ENCODE measurements around the gene KPNA4. TPM values are rescaled to one million over a fixed set of nuclear protein-coding genes. Genes with fewer than 3 reads are reported as not detected.
"Not testable (repeated sequence)": the region's sequence is repeated elsewhere in the genome, so short reads cannot be mapped to it uniquely, and the experiment has no call there.

KPNA4 gene
- total RNA-seq, 1 donor from 2014 or later = 46.7 TPM

- Mint-ChIP-seq H3K4me3 (no peak overlapping the region), H3K27me3 (no peaks in the 10 kb centered on the region), H3K36me3 (ENCODE audit: low read depth) (peaks cover 60% of the 10 kb centered on the region), H3K27ac (no peak overlapping the region), H3K9me3 (no peaks in the 10 kb centered on the region), H3K4me1 (no peaks in the 10 kb centered on the region)
- CTCF ChIA-PET = no interaction called here
- DNase-seq (no peak), ATAC-seq (ENCODE audit: low read depth) (no peak)
- TF ChIP-seq, protein P1, sequence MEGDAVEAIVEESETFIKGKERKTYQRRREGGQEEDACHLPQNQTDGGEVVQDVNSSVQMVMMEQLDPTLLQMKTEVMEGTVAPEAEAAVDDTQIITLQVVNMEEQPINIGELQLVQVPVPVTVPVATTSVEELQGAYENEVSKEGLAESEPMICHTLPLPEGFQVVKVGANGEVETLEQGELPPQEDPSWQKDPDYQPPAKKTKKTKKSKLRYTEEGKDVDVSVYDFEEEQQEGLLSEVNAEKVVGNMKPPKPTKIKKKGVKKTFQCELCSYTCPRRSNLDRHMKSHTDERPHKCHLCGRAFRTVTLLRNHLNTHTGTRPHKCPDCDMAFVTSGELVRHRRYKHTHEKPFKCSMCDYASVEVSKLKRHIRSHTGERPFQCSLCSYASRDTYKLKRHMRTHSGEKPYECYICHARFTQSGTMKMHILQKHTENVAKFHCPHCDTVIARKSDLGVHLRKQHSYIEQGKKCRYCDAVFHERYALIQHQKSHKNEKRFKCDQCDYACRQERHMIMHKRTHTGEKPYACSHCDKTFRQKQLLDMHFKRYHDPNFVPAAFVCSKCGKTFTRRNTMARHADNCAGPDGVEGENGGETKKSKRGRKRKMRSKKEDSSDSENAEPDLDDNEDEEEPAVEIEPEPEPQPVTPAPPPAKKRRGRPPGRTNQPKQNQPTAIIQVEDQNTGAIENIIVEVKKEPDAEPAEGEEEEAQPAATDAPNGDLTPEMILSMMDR (IDR thresholded peaks at IDR 0.05) = no peak
- intact Hi-C loops (cut with micrococcal nuclease) = loop anchor here (10.0 kb wide), 1 partner anchor 413 kb away; no protein-coding TSS in a partner anchor
- POLR2A ChIA-PET = no interaction called here
Measured at GRCh38 chr3:160531311-160531710, 34.1 kb downstream of the KPNA4 start.

GRCh38 chr3:160516391-160516790, 49.0 kb downstream of the KPNA4 start:
- H3K27me3 Mint-ChIP-seq; POLR2A ChIA-PET; intact Hi-C loops (cut with micrococcal nuclease); DNase-seq; H3K27ac Mint-ChIP-seq; H3K9me3 Mint-ChIP-seq; ATAC-seq (ENCODE audit: low read depth); H3K4me3 Mint-ChIP-seq; CTCF ChIA-PET; H3K4me1 Mint-ChIP-seq: not testable (repeated sequence)
- peaks cover 75% of the 10 kb centered on the region for H3K36me3 Mint-ChIP-seq (ENCODE audit: low read depth)

- H3K4me1 Mint-ChIP-seq = no peaks in the 10 kb centered on the region
- H3K27me3 Mint-ChIP-seq = no peaks in the 10 kb centered on the region
- ChIA-PET POLR2A (no interaction called here), CTCF (no interaction called here)
- peaks cover 56% of the 10 kb centered on the region for H3K36me3 Mint-ChIP-seq (ENCODE audit: low read depth)
- ATAC-seq (ENCODE audit: low read depth) (no peak), DNase-seq (no peak)
- H3K9me3 Mint-ChIP-seq = no peaks in the 10 kb centered on the region
- intact Hi-C loops (cut with micrococcal nuclease) = no loop called here
- H3K27ac Mint-ChIP-seq = no peak overlapping the region
- no peak overlapping the region for H3K4me3 Mint-ChIP-seq
- TF ChIP-seq, protein P1 (IDR thresholded peaks at IDR 0.05) = no peak
Measured at GRCh38 chr3:160501325-160501724, 64.0 kb downstream of the KPNA4 start.

- H3K4me3 Mint-ChIP-seq = no peak overlapping the region
- H3K4me1 Mint-ChIP-seq = no peaks in the 10 kb centered on the region
- no peaks in the 10 kb centered on the region for H3K27me3 Mint-ChIP-seq
- DNase-seq = no peak
- peaks cover 34% of the 10 kb centered on the region for H3K36me3 Mint-ChIP-seq (ENCODE audit: low read depth)
- CTCF ChIA-PET = no interaction called here
- intact Hi-C loops (cut with micrococcal nuclease) = no loop called here
- H3K9me3 Mint-ChIP-seq = no peaks in the 10 kb centered on the region
- no peak for ATAC-seq (ENCODE audit: low read depth)
- TF ChIP-seq, protein P1 (IDR thresholded peaks at IDR 0.05) = no peak
- POLR2A ChIA-PET = no interaction called here
- no peak overlapping the region for H3K27ac Mint-ChIP-seq
Measured at GRCh38 chr3:160498202-160498601, 67.2 kb downstream of the KPNA4 start.

DNA sequence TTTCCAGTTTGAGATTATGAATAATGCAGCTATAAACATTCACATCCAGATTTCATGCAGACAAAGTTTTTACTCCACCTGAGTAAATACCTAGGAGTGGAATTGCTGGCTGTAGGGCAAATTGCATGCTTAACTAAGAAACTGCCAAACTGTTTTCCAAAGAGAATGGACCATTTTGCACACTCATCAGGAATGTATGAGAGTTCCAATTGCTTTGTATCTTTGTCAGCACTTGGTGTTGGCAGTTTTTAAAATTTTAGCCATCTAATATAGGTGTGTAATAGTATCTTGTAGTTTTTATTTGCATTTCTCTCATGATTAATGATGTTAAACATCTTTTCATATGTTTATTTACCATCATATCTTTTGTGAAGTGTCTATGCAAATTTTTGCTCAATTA, 75.2 kb downstream of the KPNA4 start:
- ChIA-PET CTCF (no interaction called here), POLR2A (no interaction called here)
- Mint-ChIP-seq H3K4me1 (peaks cover 7% of the 10 kb centered on the region), H3K36me3 (ENCODE audit: low read depth) (no peaks in the 10 kb centered on the region), H3K4me3 (no peak overlapping the region), H3K9me3 (no peaks in the 10 kb centered on the region), H3K27ac (no peak overlapping the region), H3K27me3 (no peaks in the 10 kb centered on the region)
- intact Hi-C loops (cut with micrococcal nuclease) = no loop called here
- ATAC-seq (ENCODE audit: low read depth) = no peak
- TF ChIP-seq, protein P1 (IDR thresholded peaks at IDR 0.05) = no peak
- no peak for DNase-seq

DNA sequence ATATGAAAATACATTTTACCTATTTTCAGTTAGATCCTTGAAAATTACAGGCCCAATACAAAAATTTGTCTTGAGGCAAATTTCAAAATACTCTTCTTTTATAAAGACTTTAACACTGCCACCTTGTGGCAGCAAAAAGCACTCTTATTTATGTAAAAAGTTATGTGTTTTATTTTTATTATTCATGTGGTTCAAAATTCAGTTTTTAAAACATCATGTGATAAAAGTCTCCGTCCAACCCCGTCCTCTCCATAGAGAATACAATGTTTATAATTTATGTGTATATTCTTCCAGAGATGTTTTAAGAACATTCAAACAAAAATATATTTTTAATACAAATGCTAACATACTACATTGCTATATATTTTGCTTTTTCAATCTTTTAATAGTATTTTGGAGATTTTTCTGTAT, 78.9 kb downstream of the KPNA4 start:
- no peaks in the 10 kb centered on the region for H3K36me3 Mint-ChIP-seq (ENCODE audit: low read depth)
- CTCF ChIA-PET = interaction anchor here (1.2 to 1.5 kb wide), 2 partner anchors 602 to 1220 kb away, joined by 3 to 4 read pairs; no protein-coding TSS in a partner anchor
- DNase-seq = no peak
- peak; percentile 25 for ATAC-seq (ENCODE audit: low read depth)
- intact Hi-C loops (cut with micrococcal nuclease) = loop anchor here (1.0 to 2.0 kb wide), 6 partner anchors 38 to 658 kb away; partner anchors contain the start of gene TRIM59
- no peaks in the 10 kb centered on the region for H3K9me3 Mint-ChIP-seq
- H3K27ac Mint-ChIP-seq = no peak overlapping the region
- TF ChIP-seq, protein P1 (IDR thresholded peaks at IDR 0.05) = peak; percentile 62
- H3K27me3 Mint-ChIP-seq = no peaks in the 10 kb centered on the region
- peaks cover 7% of the 10 kb centered on the region for H3K4me1 Mint-ChIP-seq
- POLR2A ChIA-PET = no interaction called here
- H3K4me3 Mint-ChIP-seq = peak overlapping the region; percentile 76

All from activated B cell treated with CpG ODN at 0.5 μM for 24 hours (primary cell).